VCaP (cell line): ENCODE data around the gene UCHL3.

ENCODE experiments used
- H3K27ac ChIP-seq: fragments of 450-650 bp; 2 replicates; pipeline ENCODE4 v1.5.1; 2017
- TF ChIP-seq, protein P1 (sequence below): fragments of 450-650 bp; conservative IDR thresholded peaks from 2 replicates; pipeline ENCODE4 v1.5.1; 2017; ENCODE audit warnings: mild to moderate bottlenecking, moderate library complexity

UCHL3 gene

GRCh38 chr13:75639454-75639853, 89.9 kb downstream of the UCHL3 start:
- TF ChIP-seq, protein P1, sequence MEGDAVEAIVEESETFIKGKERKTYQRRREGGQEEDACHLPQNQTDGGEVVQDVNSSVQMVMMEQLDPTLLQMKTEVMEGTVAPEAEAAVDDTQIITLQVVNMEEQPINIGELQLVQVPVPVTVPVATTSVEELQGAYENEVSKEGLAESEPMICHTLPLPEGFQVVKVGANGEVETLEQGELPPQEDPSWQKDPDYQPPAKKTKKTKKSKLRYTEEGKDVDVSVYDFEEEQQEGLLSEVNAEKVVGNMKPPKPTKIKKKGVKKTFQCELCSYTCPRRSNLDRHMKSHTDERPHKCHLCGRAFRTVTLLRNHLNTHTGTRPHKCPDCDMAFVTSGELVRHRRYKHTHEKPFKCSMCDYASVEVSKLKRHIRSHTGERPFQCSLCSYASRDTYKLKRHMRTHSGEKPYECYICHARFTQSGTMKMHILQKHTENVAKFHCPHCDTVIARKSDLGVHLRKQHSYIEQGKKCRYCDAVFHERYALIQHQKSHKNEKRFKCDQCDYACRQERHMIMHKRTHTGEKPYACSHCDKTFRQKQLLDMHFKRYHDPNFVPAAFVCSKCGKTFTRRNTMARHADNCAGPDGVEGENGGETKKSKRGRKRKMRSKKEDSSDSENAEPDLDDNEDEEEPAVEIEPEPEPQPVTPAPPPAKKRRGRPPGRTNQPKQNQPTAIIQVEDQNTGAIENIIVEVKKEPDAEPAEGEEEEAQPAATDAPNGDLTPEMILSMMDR: no peak

DNA sequence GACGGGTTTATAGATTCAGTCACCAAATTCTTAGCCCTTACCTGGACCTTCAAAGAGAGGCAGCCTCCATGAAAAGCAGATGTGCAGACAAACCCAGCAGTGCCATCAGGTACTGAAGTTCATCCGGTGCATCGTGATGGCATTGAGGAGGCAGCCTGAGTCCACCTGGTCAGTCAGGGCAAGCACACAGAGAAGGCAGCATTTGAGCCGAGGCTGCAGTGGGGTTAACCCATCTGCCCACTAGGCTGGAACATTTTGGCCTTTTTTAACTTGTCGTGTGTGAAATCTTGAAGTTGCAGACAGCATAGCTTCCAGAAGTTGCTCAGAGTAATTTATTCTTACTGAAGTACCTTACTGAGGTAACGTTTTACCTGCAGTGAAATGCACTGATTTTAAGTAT, 91.4 kb downstream of the UCHL3 start:
- no peak overlapping the region for H3K27ac ChIP-seq
- TF ChIP-seq, protein P1: no peak

More at GRCh38 chr13:75639454-75639853, 89.9 kb downstream of the UCHL3 start:
- no peak overlapping the region for H3K27ac ChIP-seq

GRCh38 chr13:75643182-75643581, 93.6 kb downstream of the UCHL3 start:
- H3K27ac ChIP-seq: no peak overlapping the region
- TF ChIP-seq, protein P1: no peak

- H3K27ac ChIP-seq: no peak overlapping the region
- TF ChIP-seq, protein P1: no peak
Measured at GRCh38 chr13:75643693-75644092, 94.1 kb downstream of the UCHL3 start.

- TF ChIP-seq, protein P1: no peak
- H3K27ac ChIP-seq: no peak overlapping the region
Measured at GRCh38 chr13:75645141-75645540, 95.5 kb downstream of the UCHL3 start.

GRCh38 chr13:75647126-75647784, 97.7 kb downstream of the UCHL3 start:
- TF ChIP-seq, protein P1: no peak

DNA sequence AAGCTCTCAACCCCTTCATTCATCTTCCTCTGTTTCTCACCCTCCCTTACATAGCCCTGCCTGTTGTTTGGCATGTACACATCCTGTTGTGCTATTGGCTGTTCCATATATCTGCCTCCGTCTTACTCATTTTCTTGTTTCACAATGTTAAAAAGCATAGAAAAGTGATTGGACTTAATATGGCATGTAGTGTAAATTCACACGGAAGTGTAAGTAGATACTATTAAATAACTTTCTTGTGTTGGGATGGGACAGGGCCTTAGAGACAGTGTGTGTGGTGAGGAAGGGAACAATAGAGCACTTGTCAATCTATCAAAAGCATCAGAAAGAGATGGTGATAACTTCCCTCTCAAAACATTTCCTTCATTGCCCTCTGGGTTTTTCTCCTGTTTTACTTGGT, 98.9 kb downstream of the UCHL3 start:
- no peak overlapping the region for H3K27ac ChIP-seq
- TF ChIP-seq, protein P1: no peak

More at GRCh38 chr13:75647126-75647784, 97.7 kb downstream of the UCHL3 start:
- no peak overlapping the region for H3K27ac ChIP-seq
